SU-DHL-6 (cell line): Measurements from ENCODE around the gene ARHGEF3.

Experiments used
- H2AFZ ChIP-seq: fragments of 200-600 bp; sonication (generic); 2 replicates; pipeline ENCODE4 v1.6.1; 2014; ENCODE audit warnings: low read depth, mild to moderate bottlenecking, moderate library complexity, mixed read lengths, antibody characterized with exemption, low read length; ENCODE audit not compliant: severe bottlenecking
- H3F3A ChIP-seq: fragments of 200-600 bp; shearing (Covaris generic); 2 replicates; pipeline ENCODE4 v1.6.0; 2016; ENCODE audit warnings: antibody characterized with exemption, mild to moderate bottlenecking; ENCODE audit not compliant: insufficient read depth
- H3K27ac ChIP-seq: fragments of 200-600 bp; sonication (generic); 2 replicates; pipeline ENCODE4 v1.5.1; 2016; ENCODE audit warnings: low read depth, mild to moderate bottlenecking, low read length, moderate library complexity, mixed read lengths
- H3K27me3 ChIP-seq: fragments of 200-600 bp; sonication (generic), shearing (Covaris generic); 2 replicates; pipeline ENCODE4 v1.6.0; 2014; ENCODE audit warnings: mild to moderate bottlenecking, low read length
- H3K36me3 ChIP-seq: fragments of 200-600 bp; sonication (generic); 2 replicates; pipeline ENCODE4 v1.6.1; 2014; ENCODE audit warnings: mild to moderate bottlenecking, low read length, mixed read lengths
- H3K4me2 ChIP-seq: fragments of 300-600, 200-600 bp; shearing (Covaris generic), sonication (generic); 2 replicates; pipeline ENCODE4 v1.6.0; 2014; ENCODE audit warnings: low read length, low read depth, mild to moderate bottlenecking; ENCODE audit not compliant: poor library complexity, severe bottlenecking
- H3K4me3 ChIP-seq: fragments of 200-600 bp; sonication (generic); 2 replicates; pipeline ENCODE4 v1.5.1; 2014; ENCODE audit warnings: antibody characterized with exemption, low read length, mild to moderate bottlenecking, mixed read lengths; ENCODE audit not compliant: insufficient read depth, poor library complexity, severe bottlenecking
- H3K79me2 ChIP-seq: fragments of 200-600 bp; sonication (generic); 2 replicates; pipeline ENCODE4 v1.6.1; 2014; ENCODE audit warnings: mild to moderate bottlenecking, low read length, moderate library complexity; ENCODE audit not compliant: insufficient read depth
- H3K9ac ChIP-seq: fragments of 200-600 bp; sonication (generic); 2 replicates; pipeline ENCODE4 v1.7.0; 2014; ENCODE audit warnings: mild to moderate bottlenecking, low read length
- H3K9me2 ChIP-seq: fragments of 200-600 bp; sonication (generic); replicated peaks from 2 replicates; pipeline ENCODE4 v1.6.1; 2014; ENCODE audit warnings: low read length; ENCODE audit not compliant: insufficient read depth
- H3K9me3 ChIP-seq: fragments of 200-600 bp; sonication (generic); 2 replicates; pipeline ENCODE4 v1.6.1; 2014; ENCODE audit warnings: low read length, mixed read lengths; ENCODE audit not compliant: insufficient read depth
- H4K20me1 ChIP-seq: fragments of 200-600 bp; sonication (generic); 2 replicates; pipeline ENCODE4 v1.6.1; 2014; ENCODE audit warnings: low read depth, mild to moderate bottlenecking, antibody characterized with exemption, low read length, moderate library complexity, mixed read lengths
- EZH2phosphoT487 ChIP-seq: fragments of 200-600 bp; sonication (generic), shearing (Covaris generic); conservative IDR thresholded peaks from 2 replicates; pipeline ENCODE4 v1.6.1; 2018; ENCODE audit warnings: mild to moderate bottlenecking, antibody characterized with exemption, low read length, moderate library complexity, mixed read lengths
- TF ChIP-seq, protein P1 (sequence below): fragments of 200-600 bp; sonication (generic); IDR thresholded peaks from one replicate; pipeline ENCODE4 v1.5.1; 2017; ENCODE audit warnings: antibody characterized with exemption, mild to moderate bottlenecking, low read length, moderate library complexity; ENCODE audit not compliant: insufficient read depth, poor library complexity, severe bottlenecking

Gene ARHGEF3

DNA sequence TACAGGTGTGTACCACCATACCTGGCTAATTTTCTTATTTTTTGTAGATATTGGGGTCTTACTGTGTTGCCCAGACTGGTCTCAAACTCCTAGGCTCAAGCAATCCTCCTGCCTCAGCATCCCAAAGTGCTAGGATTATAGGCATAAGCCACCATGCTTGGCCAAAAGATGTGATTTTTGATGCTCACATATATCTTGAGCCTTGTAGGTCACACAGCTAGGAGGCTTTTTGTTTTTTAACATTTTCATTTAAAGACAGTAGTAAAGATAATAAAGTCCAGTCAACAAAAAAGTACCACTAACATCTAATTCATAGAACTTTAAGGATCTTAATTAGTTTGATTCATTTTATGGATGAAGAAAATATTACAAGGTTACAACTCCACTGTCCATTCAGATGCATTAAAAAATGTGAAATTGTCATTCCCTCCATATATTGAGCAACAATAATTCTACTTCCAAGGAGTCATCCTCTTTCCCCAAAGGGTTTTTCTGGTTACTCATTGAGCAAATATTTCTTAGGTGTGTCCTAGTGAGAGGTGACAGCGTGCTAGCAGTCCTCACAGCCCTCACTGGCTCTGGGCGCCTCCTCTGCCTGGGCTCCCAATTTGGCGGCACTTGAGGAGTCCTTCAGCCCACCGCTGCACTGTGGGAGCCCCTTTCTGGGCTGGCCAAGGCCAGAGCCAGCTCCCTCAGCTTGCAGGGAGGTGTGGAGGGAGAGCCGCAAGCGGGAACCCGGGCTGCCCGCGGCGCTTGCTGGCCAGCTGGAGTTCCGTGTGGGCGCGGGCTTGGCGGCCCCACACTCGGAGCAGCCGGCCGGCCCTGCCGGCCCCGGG, 110.4 kb downstream of the ARHGEF3 start:
- no peak overlapping the region for H3K27ac ChIP-seq
- H3K9ac ChIP-seq = no peak overlapping the region
- no peaks in the 10 kb centered on the region for H3K9me2 ChIP-seq
- no peak overlapping the region for H3K4me3 ChIP-seq
- no peak overlapping the region for H3K4me2 ChIP-seq
- H3K9me3 ChIP-seq = no peaks in the 10 kb centered on the region
- H2AFZ ChIP-seq = no peak overlapping the region
- H3K36me3 ChIP-seq = no peaks in the 10 kb centered on the region
- no peaks in the 10 kb centered on the region for H3K27me3 ChIP-seq
- H3K79me2 ChIP-seq = no peaks in the 10 kb centered on the region
- no peaks in the 10 kb centered on the region for H4K20me1 ChIP-seq
- no peaks in the 10 kb centered on the region for H3F3A ChIP-seq
- TF ChIP-seq, protein P1, sequence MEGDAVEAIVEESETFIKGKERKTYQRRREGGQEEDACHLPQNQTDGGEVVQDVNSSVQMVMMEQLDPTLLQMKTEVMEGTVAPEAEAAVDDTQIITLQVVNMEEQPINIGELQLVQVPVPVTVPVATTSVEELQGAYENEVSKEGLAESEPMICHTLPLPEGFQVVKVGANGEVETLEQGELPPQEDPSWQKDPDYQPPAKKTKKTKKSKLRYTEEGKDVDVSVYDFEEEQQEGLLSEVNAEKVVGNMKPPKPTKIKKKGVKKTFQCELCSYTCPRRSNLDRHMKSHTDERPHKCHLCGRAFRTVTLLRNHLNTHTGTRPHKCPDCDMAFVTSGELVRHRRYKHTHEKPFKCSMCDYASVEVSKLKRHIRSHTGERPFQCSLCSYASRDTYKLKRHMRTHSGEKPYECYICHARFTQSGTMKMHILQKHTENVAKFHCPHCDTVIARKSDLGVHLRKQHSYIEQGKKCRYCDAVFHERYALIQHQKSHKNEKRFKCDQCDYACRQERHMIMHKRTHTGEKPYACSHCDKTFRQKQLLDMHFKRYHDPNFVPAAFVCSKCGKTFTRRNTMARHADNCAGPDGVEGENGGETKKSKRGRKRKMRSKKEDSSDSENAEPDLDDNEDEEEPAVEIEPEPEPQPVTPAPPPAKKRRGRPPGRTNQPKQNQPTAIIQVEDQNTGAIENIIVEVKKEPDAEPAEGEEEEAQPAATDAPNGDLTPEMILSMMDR = no peak
- no peak for TF ChIP-seq EZH2phosphoT487

DNA sequence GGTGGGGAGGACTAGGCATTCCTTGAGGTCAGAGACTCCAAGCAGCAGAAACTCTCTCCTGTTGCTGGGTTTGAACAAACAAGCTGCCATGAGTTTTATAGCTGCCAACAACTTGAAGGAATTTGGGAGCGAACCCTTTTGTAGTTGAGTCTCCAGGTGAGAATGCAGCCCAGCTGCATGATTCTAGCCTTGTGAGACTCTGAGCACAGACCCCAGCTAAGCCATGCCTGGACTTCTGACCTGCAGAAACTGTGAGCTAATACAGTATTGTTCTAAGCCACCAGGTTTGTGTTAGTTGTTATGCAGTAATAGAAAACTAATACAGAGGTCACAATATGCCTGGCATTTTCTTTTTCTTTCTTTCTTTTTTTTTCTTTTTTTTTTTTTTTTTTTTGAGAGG, 112.4 kb downstream of the ARHGEF3 start:
- Histone ChIP-seq H3F3A (no peaks in the 10 kb centered on the region), H3K4me2 (no peak overlapping the region), H3K4me3 (no peak overlapping the region), H4K20me1 (no peaks in the 10 kb centered on the region), H3K27me3 (no peaks in the 10 kb centered on the region), H3K9me2 (no peaks in the 10 kb centered on the region), H3K9ac (no peak overlapping the region), H3K9me3 (no peaks in the 10 kb centered on the region), H3K27ac (no peak overlapping the region), H3K79me2 (no peaks in the 10 kb centered on the region), H3K36me3 (no peaks in the 10 kb centered on the region), H2AFZ (no peak overlapping the region)
- TF ChIP-seq EZH2phosphoT487 = no peak
- TF ChIP-seq, protein P1 = no peak

DNA sequence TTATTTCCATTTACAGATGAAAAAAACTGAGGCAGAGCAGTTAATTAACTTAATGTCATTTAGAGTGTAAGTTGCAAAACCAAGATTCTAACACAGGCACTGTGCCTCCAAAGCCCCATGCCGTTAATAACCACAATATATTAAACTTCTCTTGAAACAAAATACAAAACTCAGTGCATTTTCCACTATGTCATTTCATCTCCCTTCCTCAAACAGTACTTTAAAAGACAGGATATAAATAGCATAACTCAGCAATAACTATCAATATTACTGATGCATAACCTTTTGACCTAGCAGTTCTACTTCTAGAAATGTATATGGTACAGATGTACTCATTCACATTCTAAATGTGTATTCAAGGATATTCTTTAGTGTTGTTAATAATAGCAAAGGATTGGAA, 113.6 kb downstream of the ARHGEF3 start:
- Histone ChIP-seq H3K9ac (no peak overlapping the region), H3K79me2 (no peaks in the 10 kb centered on the region), H4K20me1 (no peaks in the 10 kb centered on the region)

More for the DNA sequence above, 113.6 kb downstream of the ARHGEF3 start:
- no peaks in the 10 kb centered on the region; the same call in 1 of the 2 replicates for H3K36me3 ChIP-seq
- no peak overlapping the region for H3K27ac ChIP-seq
- no peak overlapping the region for H3K4me2 ChIP-seq
- peaks cover 4% of the 10 kb centered on the region; the same call in 1 of the 2 replicates for H3K9me3 ChIP-seq
- H2AFZ ChIP-seq = no peak overlapping the region
- no peaks in the 10 kb centered on the region for H3K9me2 ChIP-seq
- no peaks in the 10 kb centered on the region for H3K27me3 ChIP-seq
- H3K4me3 ChIP-seq = no peak overlapping the region
- peaks cover 5% of the 10 kb centered on the region; the same call in 1 of the 2 replicates for H3F3A ChIP-seq
- TF ChIP-seq EZH2phosphoT487 = no peak
- TF ChIP-seq, protein P1 = no peak
